ENCODE results near the gene SCPEP1.

- TF ChIP-seq CTCF (IDR thresholded peaks at IDR 0.05; ENCODE audit: insufficient read depth, low read length, poor library complexity, severe bottlenecking): no peak
- TF ChIP-seq EZH2phosphoT487 (conservative IDR thresholded peaks at IDR 0.05; ENCODE audit: low read length): no peak
Measured at GRCh38 chr17:56930739-56931337, 47.1 kb upstream of the SCPEP1 start.

Data from SU-DHL-6 (cell line).